ENCODE measurements around the gene CDC16. TPM values are rescaled to one million over a fixed set of nuclear protein-coding genes. Genes with fewer than 3 reads are reported as not detected.

The CDC16 gene
- total RNA-seq, 6 experiments from 2014 or later: 73.0 to 90.1 (median 82.3) TPM

- Mint-ChIP-seq H3K27me3 (ENCODE audit: insufficient read depth) (peaks cover 25% of the 10 kb centered on the region), H3K27ac (no peak overlapping the region), H3K4me1 (ENCODE audit: low read depth) (no peaks in the 10 kb centered on the region), H3K4me3 (no peak overlapping the region), H3K9me3 (no peaks in the 10 kb centered on the region), H3K36me3 (ENCODE audit: low read depth) (no peaks in the 10 kb centered on the region)
- no peak for DNase-seq
- no peak for TF ChIP-seq CTCF (IDR thresholded peaks at IDR 0.05)
Observed at GRCh38 chr13:114199954-114200353, 34.7 kb upstream of the CDC16 start.

GRCh38 chr13:114200399-114200911 lies 34.2 kb upstream of the CDC16 start:
- H3K27ac Mint-ChIP-seq: no peak overlapping the region
- TF ChIP-seq CTCF (IDR thresholded peaks at IDR 0.05): no peak
- peaks cover 21% of the 10 kb centered on the region; the same call in 1 of the 2 replicates for H3K27me3 Mint-ChIP-seq (ENCODE audit: insufficient read depth)
- H3K36me3 Mint-ChIP-seq (ENCODE audit: low read depth): no peaks in the 10 kb centered on the region
- DNase-seq: no peak
- no peak overlapping the region for H3K4me3 Mint-ChIP-seq
- H3K4me1 Mint-ChIP-seq (ENCODE audit: low read depth): no peaks in the 10 kb centered on the region
- no peaks in the 10 kb centered on the region for H3K9me3 Mint-ChIP-seq

DNA sequence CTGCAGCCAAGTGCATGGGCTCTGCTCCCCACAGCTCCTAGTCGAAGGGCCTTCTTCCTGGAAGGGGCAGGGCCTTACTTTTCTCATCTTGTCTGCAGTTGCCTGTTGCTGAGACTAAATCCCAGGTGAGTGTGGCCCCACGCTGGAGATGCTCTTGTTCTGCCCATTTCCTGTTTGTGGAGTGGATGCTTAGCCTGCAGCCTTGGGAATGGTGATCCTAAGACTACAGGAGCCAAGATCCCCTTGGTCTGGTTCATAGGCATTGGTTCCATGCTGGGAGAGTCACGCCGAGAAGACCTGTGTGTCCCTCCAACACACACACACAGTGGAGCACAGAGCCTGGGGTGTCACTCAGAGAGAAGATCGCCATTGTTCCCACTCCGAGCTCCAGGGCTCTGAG lies 32.1 kb upstream of the CDC16 start:
- peaks cover 21% of the 10 kb centered on the region for H3K27me3 Mint-ChIP-seq (ENCODE audit: insufficient read depth)
- H3K27ac Mint-ChIP-seq: no peak overlapping the region
- peaks cover 8% of the 10 kb centered on the region; the same call in 1 of the 2 replicates for H3K9me3 Mint-ChIP-seq
- H3K36me3 Mint-ChIP-seq (ENCODE audit: low read depth): no peaks in the 10 kb centered on the region
- no peak overlapping the region for H3K4me3 Mint-ChIP-seq
- TF ChIP-seq CTCF (IDR thresholded peaks at IDR 0.05): no peak
- DNase-seq: no peak
- no peaks in the 10 kb centered on the region for H3K4me1 Mint-ChIP-seq (ENCODE audit: low read depth)

DNA sequence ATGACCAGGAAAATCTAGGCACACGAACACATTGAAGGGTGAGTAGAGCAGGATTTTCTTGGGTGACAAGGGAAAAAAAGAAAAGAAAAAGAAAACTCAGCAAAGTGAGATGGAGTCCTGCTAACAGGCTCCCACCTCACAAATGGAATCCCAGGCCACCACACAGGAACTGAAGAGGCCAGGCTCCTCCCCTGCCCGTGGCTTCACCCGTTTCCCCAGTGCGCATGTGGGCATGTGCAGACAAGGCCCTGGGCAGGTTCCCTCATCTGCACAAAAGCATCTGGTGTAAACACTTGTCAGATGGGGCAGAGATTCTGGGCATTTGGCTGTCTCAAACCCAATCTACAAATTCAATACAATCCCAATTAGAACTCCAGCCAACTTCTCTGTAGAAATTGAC lies 31.2 kb upstream of the CDC16 start:
- Mint-ChIP-seq H3K4me3 (no peak overlapping the region), H3K27ac (no peak overlapping the region), H3K9me3 (peaks cover 14% of the 10 kb centered on the region; the same call in 1 of the 2 replicates), H3K27me3 (ENCODE audit: insufficient read depth) (peaks cover 18% of the 10 kb centered on the region), H3K36me3 (ENCODE audit: low read depth) (no peaks in the 10 kb centered on the region), H3K4me1 (ENCODE audit: low read depth) (no peaks in the 10 kb centered on the region)
- DNase-seq: no peak
- no peak for TF ChIP-seq CTCF (IDR thresholded peaks at IDR 0.05)

DNA sequence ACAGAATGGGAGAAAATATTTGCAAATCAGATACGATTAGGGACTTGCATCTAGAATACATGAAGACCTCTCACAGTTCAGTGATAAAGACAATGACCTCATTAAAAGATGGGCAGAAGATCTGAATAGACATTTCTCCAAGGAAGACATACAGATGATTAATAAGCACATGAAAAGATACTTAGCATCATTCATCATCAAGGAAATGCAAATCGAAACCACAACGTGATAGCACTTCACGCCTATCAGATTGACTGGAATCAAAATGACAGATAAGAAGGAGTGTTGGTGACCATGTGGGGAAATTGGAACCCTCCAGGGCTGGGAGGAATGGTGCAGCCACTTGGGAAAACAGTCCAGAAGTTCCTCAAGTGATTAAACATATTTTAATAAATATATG lies 29.8 kb upstream of the CDC16 start:
- no peak for TF ChIP-seq CTCF (IDR thresholded peaks at IDR 0.05)
- no peak overlapping the region for H3K27ac Mint-ChIP-seq
- no peaks in the 10 kb centered on the region for H3K4me1 Mint-ChIP-seq (ENCODE audit: low read depth)
- H3K4me3 Mint-ChIP-seq: no peak overlapping the region
- H3K36me3 Mint-ChIP-seq (ENCODE audit: low read depth): no peaks in the 10 kb centered on the region
- peaks cover 14% of the 10 kb centered on the region; the same call in 1 of the 2 replicates for H3K9me3 Mint-ChIP-seq
- peaks cover 20% of the 10 kb centered on the region for H3K27me3 Mint-ChIP-seq (ENCODE audit: insufficient read depth)
- DNase-seq: no peak

DNA sequence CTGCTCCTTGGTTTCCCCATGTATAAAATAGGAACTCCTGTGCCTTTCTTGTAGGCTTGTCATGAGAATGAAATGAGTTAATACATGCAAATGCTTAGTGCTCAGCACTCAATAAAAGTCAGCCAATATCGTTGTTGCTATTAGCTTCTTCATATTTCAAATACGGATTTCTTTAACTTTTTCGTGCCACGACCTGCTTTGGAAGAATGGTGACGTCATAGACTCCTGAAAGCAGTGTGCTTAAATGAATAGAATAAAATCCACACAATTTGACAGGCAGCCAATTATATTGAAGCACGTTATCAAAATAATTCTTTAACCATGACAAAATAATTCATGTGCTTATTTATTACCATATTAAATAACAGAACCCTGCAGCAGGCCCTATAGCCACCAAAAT lies 26.6 kb upstream of the CDC16 start:
- Mint-ChIP-seq H3K9me3 (peaks cover 14% of the 10 kb centered on the region; the same call in 1 of the 2 replicates), H3K27ac (no peak overlapping the region), H3K4me3 (no peak overlapping the region), H3K27me3 (ENCODE audit: insufficient read depth) (peaks cover 12% of the 10 kb centered on the region), H3K4me1 (ENCODE audit: low read depth) (peaks cover 10% of the 10 kb centered on the region), H3K36me3 (ENCODE audit: low read depth) (no peaks in the 10 kb centered on the region)
- DNase-seq: no peak
- no peak for TF ChIP-seq CTCF (IDR thresholded peaks at IDR 0.05)

Measured in HFFc6 (cell line).